ENCODE measurements around the gene STAB1. TPM values are rescaled to one million over a fixed set of nuclear protein-coding genes. Genes with fewer than 3 reads are reported as not detected.

The STAB1 gene
- total and polyA plus RNA-seq, 4 donors, result 54.2 to 651 (median 273) TPM

DNA sequence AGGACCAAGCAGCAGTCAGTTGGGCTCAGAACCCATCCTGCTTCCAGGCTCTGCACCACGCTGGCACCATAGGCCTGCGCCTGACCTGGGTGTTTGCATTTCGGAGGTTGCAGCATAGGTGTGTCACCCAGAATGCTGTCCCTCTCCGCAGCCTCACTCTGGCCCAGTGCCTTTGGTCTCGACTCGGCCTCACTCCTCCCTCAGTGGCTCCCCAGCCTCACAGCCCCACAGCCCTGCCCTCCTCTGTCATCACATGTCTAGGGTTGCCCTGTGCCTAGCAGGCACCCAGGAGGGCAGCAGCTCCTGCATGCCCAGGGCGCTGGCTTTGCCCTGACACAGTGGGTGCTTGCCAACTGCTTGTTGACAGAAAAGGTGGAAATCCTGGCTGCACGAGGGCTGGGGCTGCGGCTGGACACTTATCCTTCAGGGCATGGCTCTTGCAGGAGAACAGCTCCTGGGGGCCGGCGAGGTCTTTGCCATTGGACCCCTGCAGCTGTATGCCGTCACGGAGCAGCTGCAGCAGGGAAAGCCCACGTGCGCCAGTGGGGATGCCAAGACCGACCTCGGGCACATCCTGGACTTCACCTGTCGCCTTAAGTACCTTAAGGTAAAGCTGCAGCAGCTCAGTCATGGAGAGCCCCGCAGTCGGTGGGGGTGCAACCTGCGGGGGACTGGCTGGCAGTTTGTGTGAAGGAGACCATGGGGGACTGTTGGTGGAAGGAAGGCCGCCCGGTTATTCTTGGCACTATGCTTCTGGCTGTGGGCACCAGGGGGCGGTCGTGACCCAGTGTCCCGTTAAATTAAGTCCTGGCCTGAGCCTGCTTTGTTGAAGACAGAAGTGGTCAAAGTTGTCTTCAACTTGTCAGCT is 23.5 kb upstream of the STAB1 start:
- H3K4me3 ChIP-seq (ENCODE audit: low read length in 2 of 2), result no peak overlapping the region
- no peaks in the 10 kb centered on the region for H3K27me3 ChIP-seq (ENCODE audit: control insufficient read depth in 1 of 2, insufficient read depth in 2 of 2, low read length in 1 of 2)
- DNase-seq (peak; percentile 83 to 90), ATAC-seq (ENCODE audit: low FRiP score) (peak; percentile 65)
- 31 to 32% methylated on average over 26 of the region's 26 CpGs for WGBS, 2 donors
- H3K36me3 ChIP-seq (ENCODE audit: control insufficient read depth in 1 of 2, insufficient read depth in 2 of 2, low read length in 1 of 2), result peaks cover 0 to 5% of the 10 kb centered on the region in 2 donors
- no peaks in the 10 kb centered on the region for H3K4me1 ChIP-seq (ENCODE audit: control insufficient read depth in 1 of 2, insufficient read depth in 2 of 2, low read length in 2 of 2)
- no peak overlapping the region for H3K27ac ChIP-seq (ENCODE audit: low read depth in 1 of 2, low read length in 2 of 2)
- intact Hi-C loops (cut with DNase I), result loop anchor here (5.0 kb wide), 2 partner anchors 56 to 61 kb away; partner anchors contain the start of gene NT5DC2 (in 1 of the 2)
- H3K9me3 ChIP-seq (ENCODE audit: control insufficient read depth, low read length), result no peaks in the 10 kb centered on the region

- DNase-seq (no peak), ATAC-seq (ENCODE audit: low FRiP score) (no peak)
- intact Hi-C loops (cut with DNase I), result loop anchor here (5.0 kb wide), 2 partner anchors 55 to 60 kb away; partner anchors contain the start of gene NT5DC2 (in 1 of the 2)
- Histone ChIP-seq H3K27me3 (ENCODE audit: control insufficient read depth in 1 of 2, insufficient read depth in 2 of 2, low read length in 1 of 2) (no peaks in the 10 kb centered on the region), H3K4me1 (ENCODE audit: control insufficient read depth in 1 of 2, insufficient read depth in 2 of 2, low read length in 2 of 2) (no peaks in the 10 kb centered on the region), H3K27ac (ENCODE audit: low read depth in 1 of 2, low read length in 2 of 2) (no peak overlapping the region), H3K36me3 (ENCODE audit: control insufficient read depth in 1 of 2, insufficient read depth in 2 of 2, low read length in 1 of 2) (peaks cover 0 to 5% of the 10 kb centered on the region in 2 donors), H3K4me3 (ENCODE audit: low read length in 2 of 2) (no peak overlapping the region), H3K9me3 (ENCODE audit: control insufficient read depth, low read length) (no peaks in the 10 kb centered on the region)
- WGBS, 2 donors, result 61 to 64% methylated on average over 14 of the region's 14 CpGs
These were observed 22.7 kb upstream of the STAB1 start for GRCh38 chr3:52472239-52473000.

DNA sequence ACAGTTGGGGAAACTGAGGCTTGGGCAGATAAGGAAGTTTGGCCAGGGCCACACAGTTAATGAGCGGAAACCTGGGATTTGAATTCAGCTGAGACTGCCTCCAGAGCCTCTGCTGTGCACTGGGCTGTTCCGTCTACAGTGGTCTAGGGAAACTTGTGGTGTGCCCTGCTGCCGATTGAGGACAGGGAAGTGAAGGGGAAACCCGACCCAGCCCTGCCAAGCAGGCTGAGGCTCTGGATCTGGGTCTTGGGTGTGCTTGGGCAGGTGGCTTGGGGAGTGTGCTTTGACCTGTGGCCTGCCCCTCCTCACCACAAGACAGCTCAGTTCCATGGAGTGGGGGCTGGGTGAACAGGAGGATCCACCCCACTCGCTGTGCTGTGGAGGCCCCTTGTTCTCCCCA is 22.1 kb upstream of the STAB1 start:
- 84 to 85% methylated on average over 5 of the region's 5 CpGs for WGBS, 2 donors
- Histone ChIP-seq H3K27ac (ENCODE audit: low read depth in 1 of 2, low read length in 2 of 2) (no peak overlapping the region), H3K9me3 (ENCODE audit: control insufficient read depth, low read length) (no peaks in the 10 kb centered on the region), H3K4me1 (ENCODE audit: control insufficient read depth in 1 of 2, insufficient read depth in 2 of 2, low read length in 2 of 2) (no peaks in the 10 kb centered on the region), H3K4me3 (ENCODE audit: low read length in 2 of 2) (no peak overlapping the region), H3K27me3 (ENCODE audit: control insufficient read depth in 1 of 2, insufficient read depth in 2 of 2, low read length in 1 of 2) (no peaks in the 10 kb centered on the region), H3K36me3 (ENCODE audit: control insufficient read depth in 1 of 2, insufficient read depth in 2 of 2, low read length in 1 of 2) (peaks cover 0 to 5% of the 10 kb centered on the region in 2 donors)
- ATAC-seq (ENCODE audit: low FRiP score), result no peak
- peak in 1 of 2 donors; percentile 63 for DNase-seq
- intact Hi-C loops (cut with DNase I), result loop anchor here (5.0 kb wide), 2 partner anchors 54 to 59 kb away; partner anchors contain the start of gene NT5DC2 (in 1 of the 2)

DNA sequence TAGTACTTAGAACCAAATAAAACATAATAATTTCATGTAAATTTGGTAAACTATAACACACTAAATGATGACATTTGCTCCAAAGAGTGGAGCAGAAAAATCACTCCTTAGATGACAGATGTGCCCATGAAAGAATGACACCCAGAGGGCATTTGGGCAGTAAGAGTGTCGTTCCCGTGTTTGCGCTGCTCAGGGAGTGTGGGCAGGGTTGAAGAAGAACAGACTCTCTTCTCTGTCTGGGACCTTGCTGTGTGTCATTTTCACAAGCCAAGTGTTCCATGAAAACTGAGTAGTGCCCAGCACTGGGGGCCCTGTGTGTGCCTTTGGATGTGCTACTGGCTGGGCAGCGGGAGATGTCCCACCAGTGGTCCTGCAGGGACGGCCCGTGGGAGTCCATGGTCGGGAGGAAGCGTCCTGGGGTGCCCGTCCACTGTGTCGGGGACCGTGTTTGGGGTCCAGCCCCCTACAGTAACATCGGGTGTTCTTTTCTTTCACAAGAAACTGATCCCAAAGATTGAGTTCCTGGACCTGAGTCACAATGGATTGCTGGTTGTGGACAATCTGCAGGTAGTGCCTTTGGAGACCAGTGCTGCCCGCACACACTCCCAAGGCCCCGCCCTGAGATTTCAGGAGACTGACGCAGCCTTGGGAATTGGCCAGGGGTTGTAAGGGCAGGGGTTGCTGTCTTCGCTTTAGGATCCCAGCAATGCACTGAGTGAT is 17.9 kb upstream of the STAB1 start:
- ATAC-seq (ENCODE audit: low FRiP score) (no peak), DNase-seq (no peak)
- H3K9me3 ChIP-seq (ENCODE audit: control insufficient read depth, low read length), result no peaks in the 10 kb centered on the region
- intact Hi-C loops (cut with DNase I), result no loop called here
- no peaks in the 10 kb centered on the region for H3K4me1 ChIP-seq (ENCODE audit: control insufficient read depth in 1 of 2, insufficient read depth in 2 of 2, low read length in 2 of 2)
- peaks cover 0 to 9% of the 10 kb centered on the region in 2 donors for H3K36me3 ChIP-seq (ENCODE audit: control insufficient read depth in 1 of 2, insufficient read depth in 2 of 2, low read length in 1 of 2)
- H3K4me3 ChIP-seq (ENCODE audit: low read length in 2 of 2), result no peak overlapping the region
- no peak overlapping the region for H3K27ac ChIP-seq (ENCODE audit: low read depth in 1 of 2, low read length in 2 of 2)
- 89 to 91% methylated on average over 16 of the region's 16 CpGs for WGBS, 2 donors
- H3K27me3 ChIP-seq (ENCODE audit: control insufficient read depth in 1 of 2, insufficient read depth in 2 of 2, low read length in 1 of 2), result no peaks in the 10 kb centered on the region

- no peak for DNase-seq
- H3K4me3 ChIP-seq (ENCODE audit: low read length in 2 of 2), result no peak overlapping the region
- no peaks in the 10 kb centered on the region for H3K27me3 ChIP-seq (ENCODE audit: control insufficient read depth in 1 of 2, insufficient read depth in 2 of 2, low read length in 1 of 2)
- no peak for ATAC-seq (ENCODE audit: low FRiP score)
- no peaks in the 10 kb centered on the region for H3K9me3 ChIP-seq (ENCODE audit: control insufficient read depth, low read length)
- WGBS, 2 donors, result 90 to 93% methylated on average over 6 of the region's 6 CpGs
- no peak overlapping the region for H3K27ac ChIP-seq (ENCODE audit: low read depth in 1 of 2, low read length in 2 of 2)
- no peaks in the 10 kb centered on the region for H3K4me1 ChIP-seq (ENCODE audit: control insufficient read depth in 1 of 2, insufficient read depth in 2 of 2, low read length in 2 of 2)
- peaks cover 0 to 9% of the 10 kb centered on the region in 2 donors for H3K36me3 ChIP-seq (ENCODE audit: control insufficient read depth in 1 of 2, insufficient read depth in 2 of 2, low read length in 1 of 2)
- intact Hi-C loops (cut with DNase I), result no loop called here
These were observed 17.4 kb upstream of the STAB1 start for GRCh38 chr3:52477796-52478095.

- Histone ChIP-seq H3K9me3 (ENCODE audit: control insufficient read depth, low read length) (no peaks in the 10 kb centered on the region), H3K27ac (ENCODE audit: low read depth in 1 of 2, low read length in 2 of 2) (no peak overlapping the region), H3K4me1 (ENCODE audit: control insufficient read depth in 1 of 2, insufficient read depth in 2 of 2, low read length in 2 of 2) (no peaks in the 10 kb centered on the region), H3K36me3 (ENCODE audit: control insufficient read depth in 1 of 2, insufficient read depth in 2 of 2, low read length in 1 of 2) (peaks cover 0 to 7% of the 10 kb centered on the region in 2 donors), H3K4me3 (ENCODE audit: low read length in 2 of 2) (no peak overlapping the region), H3K27me3 (ENCODE audit: control insufficient read depth in 1 of 2, insufficient read depth in 2 of 2, low read length in 1 of 2) (no peaks in the 10 kb centered on the region)
- DNase-seq (peak in 1 of 2 donors; percentile 63), ATAC-seq (ENCODE audit: low FRiP score) (no peak)
- WGBS, 2 donors, result 90 to 91% methylated on average over 7 of the region's 7 CpGs
- intact Hi-C loops (cut with DNase I), result no loop called here
These were observed 15.9 kb upstream of the STAB1 start for GRCh38 chr3:52479037-52479876.

GRCh38 chr3:52479877-52480575 is 15.1 kb upstream of the STAB1 start:
- Histone ChIP-seq H3K9me3 (ENCODE audit: control insufficient read depth, low read length) (no peaks in the 10 kb centered on the region), H3K4me3 (ENCODE audit: low read length in 2 of 2) (no peak overlapping the region), H3K27me3 (ENCODE audit: control insufficient read depth in 1 of 2, insufficient read depth in 2 of 2, low read length in 1 of 2) (no peaks in the 10 kb centered on the region), H3K36me3 (ENCODE audit: control insufficient read depth in 1 of 2, insufficient read depth in 2 of 2, low read length in 1 of 2) (peaks cover 0 to 7% of the 10 kb centered on the region in 2 donors), H3K4me1 (ENCODE audit: control insufficient read depth in 1 of 2, insufficient read depth in 2 of 2, low read length in 2 of 2) (no peaks in the 10 kb centered on the region), H3K27ac (ENCODE audit: low read depth in 1 of 2, low read length in 2 of 2) (no peak overlapping the region)
- ATAC-seq (ENCODE audit: low FRiP score) (no peak), DNase-seq (peak; percentile 45 to 64)
- intact Hi-C loops (cut with DNase I), result no loop called here
- WGBS, 2 donors, result 84 to 86% methylated on average over 16 of the region's 16 CpGs
